Testis (tissue), 2 donors: ENCODE measurements around the gene STK16.

ENCODE experiments used
- CTCF ChIP-seq, 3 experiments: fragments of 450-650 bp in 2 of 3; fragments of 200-600 bp in 1 of 3; sonication (generic) in 1 of 3; IDR thresholded peaks; one replicate each; pipeline ENCODE4 v1.5.1; 2016 to 2019; ENCODE audit warnings: antibody characterized with exemption in 3 of 3, mild to moderate bottlenecking in 2 of 3, moderate library complexity in 1 of 3
- POLR2A ChIP-seq: fragments of 450-650 bp; IDR thresholded peaks from one replicate; pipeline ENCODE4 v1.6.1; 2017; ENCODE audit warnings: antibody characterized with exemption, mild to moderate bottlenecking, moderate library complexity

- no peak for TF ChIP-seq CTCF (IDR thresholded peaks at IDR 0.05)
- no peak for TF ChIP-seq POLR2A
These were observed 41.3 kb downstream of the STK16 start for GRCh38 chr2:219286436-219287115.
